Stimulated activated CD4-positive, alpha-beta T cell treated with anti-CD3 and anti-CD28 coated beads, Interleukin-15, amount 100 ng/mL, for 1 hour (primary cell): ENCODE data around the gene RPL12.
"Not testable (repeated sequence)": the region's sequence is repeated elsewhere in the genome, so short reads cannot be mapped to it uniquely, and the experiment has no call there.

Experiments used
- DNase-seq, 2 donors: peaks; one replicate each; pipeline ENCODE4 v3.0.0-alpha.2; 2020; ENCODE audit warnings: low read depth in 1 of 2, low spot score in 1 of 2

The RPL12 gene

GRCh38 chr9:127470662-127471061 lies 19.5 kb upstream of the RPL12 start:
- DNase-seq: no peak

GRCh38 chr9:127467621-127468020 lies 16.4 kb upstream of the RPL12 start:
- DNase-seq: no peak

- not testable (repeated sequence) for DNase-seq
Measured at GRCh38 chr9:127466407-127466917, 15.3 kb upstream of the RPL12 start.

GRCh38 chr9:127463911-127464310 lies 12.7 kb upstream of the RPL12 start:
- no peak for DNase-seq

- DNase-seq: no peak
Measured at GRCh38 chr9:127463382-127463781, 12.2 kb upstream of the RPL12 start.

- no peak for DNase-seq
Measured at GRCh38 chr9:127458921-127459320, 7.7 kb upstream of the RPL12 start.

- no peak for DNase-seq
Measured at GRCh38 chr9:127457191-127457878, 6.1 kb upstream of the RPL12 start.

- peak in 1 of 2 donors; percentile 32 for DNase-seq
Measured at GRCh38 chr9:127455324-127455992, 4.3 kb upstream of the RPL12 start.

GRCh38 chr9:127452691-127453090 lies 1.5 kb upstream of the RPL12 start:
- DNase-seq: no peak

- peak in 1 of 2 donors; percentile 31 for DNase-seq
Measured at GRCh38 chr9:127451858-127452656, 851 bp upstream of the RPL12 start.

- DNase-seq: no peak
Measured at GRCh38 chr9:127451608-127451857, 327 bp upstream of the RPL12 start.

GRCh38 chr9:127450243-127450760 lies 904 bp downstream of the RPL12 start:
- DNase-seq: no peak

- DNase-seq: no peak
Measured at GRCh38 chr9:127449332-127449966, 1.8 kb downstream of the RPL12 start.

- no peak for DNase-seq
Measured at GRCh38 chr9:127448112-127448805, 2.9 kb downstream of the RPL12 start.

GRCh38 chr9:127447416-127448111 lies 3.6 kb downstream of the RPL12 start:
- no peak for DNase-seq

- DNase-seq: no peak
Measured at GRCh38 chr9:127446713-127447415, 4.3 kb downstream of the RPL12 start.

- DNase-seq: no peak
Measured at GRCh38 chr9:127445851-127446712, 5.1 kb downstream of the RPL12 start.
